ENCODE measurements around the gene VAV3. TPM values are rescaled to one million over a fixed set of nuclear protein-coding genes. Genes with fewer than 3 reads are reported as not detected.

Gene VAV3
- polyA plus RNA-seq, 1 of the 3 experiments (the other 2 are of a cell fraction) = not detected

DNA sequence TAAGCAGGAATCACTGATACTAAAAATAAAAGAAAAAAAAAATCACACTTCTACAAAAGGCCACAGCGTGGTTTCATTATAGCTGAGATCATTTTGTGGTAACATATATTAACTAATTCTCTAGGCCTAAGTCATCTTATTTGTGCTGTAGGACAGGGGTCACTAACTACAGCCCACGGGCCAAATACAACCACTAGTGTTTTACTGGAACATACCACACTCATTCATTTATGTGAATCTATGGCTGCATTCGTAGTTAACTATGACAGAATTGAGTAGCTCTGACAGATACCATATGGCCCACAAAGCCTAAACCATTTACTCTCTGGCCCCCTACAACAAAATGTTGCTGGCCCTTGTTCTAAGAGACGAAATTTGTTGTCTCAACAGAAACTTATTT is 224.4 kb downstream of the VAV3 start:
- Histone ChIP-seq H3F3A (replicated peaks; ENCODE audit: insufficient read depth) (no peaks in the 10 kb centered on the region), H3K4me2 (no peak overlapping the region), H3K27ac (ENCODE audit: low read depth in 2 of 2, low read length in 1 of 2) (no peak overlapping the region), H3K36me3 (replicated peaks in 1 of 2; ENCODE audit: control insufficient read depth in 1 of 2, insufficient read depth in 2 of 2, low read length in 1 of 2) (no peaks in the 10 kb centered on the region), H2AFZ (ENCODE audit: low read depth) (no peak overlapping the region), H3K4me1 (ENCODE audit: control insufficient read depth in 1 of 2, insufficient read depth in 2 of 2, low read depth in 1 of 2, low read length in 1 of 2) (no peaks in the 10 kb centered on the region; a peak in 1 of 4 replicates), H4K20me1 (ENCODE audit: insufficient read depth) (no peaks in the 10 kb centered on the region), H3K9me3 (no peaks in the 10 kb centered on the region), H3K27me3 (ENCODE audit: insufficient read depth) (no peaks in the 10 kb centered on the region), H3K4me3 (ENCODE audit: low read depth in 2 of 2, low read length in 1 of 2) (no peak overlapping the region), H3K79me2 (ENCODE audit: insufficient read depth) (no peaks in the 10 kb centered on the region), H3K9ac (no peak overlapping the region), H3K9me2 (no peaks in the 10 kb centered on the region)
- ChIA-PET CTCF (interaction anchor here (0.8 to 0.9 kb wide), 2 partner anchors 9 to 464 kb away, joined by 3 read pairs; no protein-coding TSS in a partner anchor), POLR2A (no interaction called here)
- TF ChIP-seq MEF2A (IDR thresholded peaks at IDR 0.05; ENCODE audit: borderline replicate concordance, low read depth) = no peak
- TF ChIP-seq GABPA (IDR thresholded peaks at IDR 0.05; ENCODE audit: low read depth) = no peak
- no peak for TF ChIP-seq FOSL2 (IDR thresholded peaks at IDR 0.05; ENCODE audit: borderline replicate concordance, low read depth)
- no peak for TF ChIP-seq NFIC (IDR thresholded peaks at IDR 0.05; ENCODE audit: borderline replicate concordance)
- no peak for TF ChIP-seq GATA2 (CRISPR knock-in tag; IDR thresholded peaks at IDR 0.05)
- TF ChIP-seq, protein P1, sequence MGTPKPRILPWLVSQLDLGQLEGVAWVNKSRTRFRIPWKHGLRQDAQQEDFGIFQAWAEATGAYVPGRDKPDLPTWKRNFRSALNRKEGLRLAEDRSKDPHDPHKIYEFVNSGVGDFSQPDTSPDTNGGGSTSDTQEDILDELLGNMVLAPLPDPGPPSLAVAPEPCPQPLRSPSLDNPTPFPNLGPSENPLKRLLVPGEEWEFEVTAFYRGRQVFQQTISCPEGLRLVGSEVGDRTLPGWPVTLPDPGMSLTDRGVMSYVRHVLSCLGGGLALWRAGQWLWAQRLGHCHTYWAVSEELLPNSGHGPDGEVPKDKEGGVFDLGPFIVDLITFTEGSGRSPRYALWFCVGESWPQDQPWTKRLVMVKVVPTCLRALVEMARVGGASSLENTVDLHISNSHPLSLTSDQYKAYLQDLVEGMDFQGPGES (IDR thresholded peaks at IDR 0.05; ENCODE audit: low read depth, low read length) = no peak
- TF ChIP-seq, protein P2, sequence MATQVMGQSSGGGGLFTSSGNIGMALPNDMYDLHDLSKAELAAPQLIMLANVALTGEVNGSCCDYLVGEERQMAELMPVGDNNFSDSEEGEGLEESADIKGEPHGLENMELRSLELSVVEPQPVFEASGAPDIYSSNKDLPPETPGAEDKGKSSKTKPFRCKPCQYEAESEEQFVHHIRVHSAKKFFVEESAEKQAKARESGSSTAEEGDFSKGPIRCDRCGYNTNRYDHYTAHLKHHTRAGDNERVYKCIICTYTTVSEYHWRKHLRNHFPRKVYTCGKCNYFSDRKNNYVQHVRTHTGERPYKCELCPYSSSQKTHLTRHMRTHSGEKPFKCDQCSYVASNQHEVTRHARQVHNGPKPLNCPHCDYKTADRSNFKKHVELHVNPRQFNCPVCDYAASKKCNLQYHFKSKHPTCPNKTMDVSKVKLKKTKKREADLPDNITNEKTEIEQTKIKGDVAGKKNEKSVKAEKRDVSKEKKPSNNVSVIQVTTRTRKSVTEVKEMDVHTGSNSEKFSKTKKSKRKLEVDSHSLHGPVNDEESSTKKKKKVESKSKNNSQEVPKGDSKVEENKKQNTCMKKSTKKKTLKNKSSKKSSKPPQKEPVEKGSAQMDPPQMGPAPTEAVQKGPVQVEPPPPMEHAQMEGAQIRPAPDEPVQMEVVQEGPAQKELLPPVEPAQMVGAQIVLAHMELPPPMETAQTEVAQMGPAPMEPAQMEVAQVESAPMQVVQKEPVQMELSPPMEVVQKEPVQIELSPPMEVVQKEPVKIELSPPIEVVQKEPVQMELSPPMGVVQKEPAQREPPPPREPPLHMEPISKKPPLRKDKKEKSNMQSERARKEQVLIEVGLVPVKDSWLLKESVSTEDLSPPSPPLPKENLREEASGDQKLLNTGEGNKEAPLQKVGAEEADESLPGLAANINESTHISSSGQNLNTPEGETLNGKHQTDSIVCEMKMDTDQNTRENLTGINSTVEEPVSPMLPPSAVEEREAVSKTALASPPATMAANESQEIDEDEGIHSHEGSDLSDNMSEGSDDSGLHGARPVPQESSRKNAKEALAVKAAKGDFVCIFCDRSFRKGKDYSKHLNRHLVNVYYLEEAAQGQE (IDR thresholded peaks at IDR 0.05; ENCODE audit: low read depth, low read length) = no peak
- TF ChIP-seq ELF1 (IDR thresholded peaks at IDR 0.05) = no peak
- TF ChIP-seq FOXM1 (IDR thresholded peaks at IDR 0.05; ENCODE audit: low read depth) = no peak
- no peak for TF ChIP-seq EZH2phosphoT487 (IDR thresholded peaks at IDR 0.05; ENCODE audit: borderline replicate concordance, low read depth)
- TF ChIP-seq, protein P3, sequence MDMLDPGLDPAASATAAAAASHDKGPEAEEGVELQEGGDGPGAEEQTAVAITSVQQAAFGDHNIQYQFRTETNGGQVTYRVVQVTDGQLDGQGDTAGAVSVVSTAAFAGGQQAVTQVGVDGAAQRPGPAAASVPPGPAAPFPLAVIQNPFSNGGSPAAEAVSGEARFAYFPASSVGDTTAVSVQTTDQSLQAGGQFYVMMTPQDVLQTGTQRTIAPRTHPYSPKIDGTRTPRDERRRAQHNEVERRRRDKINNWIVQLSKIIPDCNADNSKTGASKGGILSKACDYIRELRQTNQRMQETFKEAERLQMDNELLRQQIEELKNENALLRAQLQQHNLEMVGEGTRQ (IDR thresholded peaks at IDR 0.05; ENCODE audit: borderline replicate concordance, low read depth, low read length) = no peak
- no peak for TF ChIP-seq MXI1 (IDR thresholded peaks at IDR 0.05; ENCODE audit: low read depth, low read length)
- no peak for TF ChIP-seq FOXJ3 (CRISPR knock-in tag; IDR thresholded peaks at IDR 0.05)
- DNase-seq = no peak
- 22% methylated on average over 4 of the region's 4 CpGs for WGBS (ENCODE audit: low lambda C conversion rate)
